ENCODE results near the gene PIMREG.

DNA sequence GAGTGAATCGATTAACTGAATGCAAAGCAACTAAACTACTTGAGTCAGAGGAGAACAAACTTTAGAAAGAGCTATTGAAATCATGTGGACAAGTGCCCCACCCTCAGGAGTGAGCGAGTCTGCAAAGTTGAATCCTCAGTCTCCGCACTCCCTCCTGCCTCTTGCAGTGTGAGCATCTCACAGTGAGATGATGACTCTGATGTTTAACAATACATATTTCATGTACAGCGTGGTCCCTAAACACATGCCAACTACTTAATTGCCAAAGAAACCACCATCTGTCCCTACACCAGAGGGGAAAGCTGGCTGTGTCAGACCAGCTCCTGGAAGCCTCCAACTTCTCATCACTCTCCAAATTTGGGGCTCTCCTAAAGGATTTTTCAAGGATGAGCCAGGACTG is 31.2 kb downstream of the PIMREG start:
- no peak for TF ChIP-seq CTCF (optimal IDR thresholded peaks at IDR 0.05 in 1 of 3, IDR thresholded peaks at IDR 0.05 in 1 of 3, conservative IDR thresholded peaks at IDR 0.05 in 1 of 3; ENCODE audit: extremely low read depth in 1 of 3, insufficient read depth in 2 of 3, low read length in 3 of 3)
- TF ChIP-seq EZH2 (IDR thresholded peaks at IDR 0.05; ENCODE audit: low read length): no peak
